ENCODE results near the gene PDIA3. TPM values are rescaled to one million over a fixed set of nuclear protein-coding genes. Genes with fewer than 3 reads are reported as not detected.

The PDIA3 gene
- total and polyA plus RNA-seq, 8 donors = 16.3 to 227 (median 89.1) TPM

GRCh38 chr15:43779016-43779415 is 32.8 kb downstream of the PDIA3 start:
- Histone ChIP-seq H3K36me3 (peaks cover 0 to 6% (median 3%) of the 10 kb centered on the region in 4 donors), H3K27ac (no peak overlapping the region), H3K4me3 (no peak overlapping the region), H3K4me1 (peaks cover 4 to 30% (median 27%) of the 10 kb centered on the region in 4 donors), H3K9me3 (no peaks in the 10 kb centered on the region), H3K27me3 (no peaks in the 10 kb centered on the region)
- DNase-seq = no peak
- TF ChIP-seq POLR2AphosphoS5 (IDR thresholded peaks at IDR 0.05) (no peak), EP300 (IDR thresholded peaks at IDR 0.05) (no peak), POLR2A (IDR thresholded peaks at IDR 0.05) (no peak), CTCF (IDR thresholded peaks at IDR 0.05) (no peak)
- intact Hi-C loops (cut with DNase I; ENCODE audit: low total_unique reads) = no loop called here
- 76 to 96% (median 82%) methylated on average over 1 of the region's 1 CpG for WGBS, 5 donors

- no peaks in the 10 kb centered on the region for H3K9me3 ChIP-seq
- peaks cover 15 to 21% (median 18%) of the 10 kb centered on the region in 4 donors for H3K4me1 ChIP-seq
- H3K27ac ChIP-seq = peak overlapping the region in 1 of 5 donors; percentile 35
- TF ChIP-seq POLR2AphosphoS5 (IDR thresholded peaks at IDR 0.05) (no peak), CTCF (IDR thresholded peaks at IDR 0.05) (no peak), POLR2A (IDR thresholded peaks at IDR 0.05) (no peak), EP300 (IDR thresholded peaks at IDR 0.05) (no peak)
- DNase-seq = no peak
- H3K27me3 ChIP-seq = no peaks in the 10 kb centered on the region
- H3K4me3 ChIP-seq = no peak overlapping the region
- intact Hi-C loops (cut with DNase I; ENCODE audit: low total_unique reads) = no loop called here
- 94 to 100% (median 97%) methylated on average over 3 of the region's 3 CpGs for WGBS, 5 donors
- peaks cover 11 to 15% (median 12%) of the 10 kb centered on the region in 4 donors for H3K36me3 ChIP-seq
These were observed 43.2 kb downstream of the PDIA3 start for GRCh38 chr15:43789409-43789808.

GRCh38 chr15:43791993-43792760 is 45.9 kb downstream of the PDIA3 start, which contains the start of gene SERF2:
Gene SERF2, plus strand, starts transcription at chr15:43792320. Its CDS starts 57 bp downstream, at chr15:43792377.
- Histone ChIP-seq H3K27me3 (no peaks in the 10 kb centered on the region), H3K4me3 (peak within 1 kb of the TSS; percentile 63 to 99 (median 86)), H3K27ac (peak within 1 kb of the TSS; percentile 94 to 99 (median 99)), H3K36me3 (peaks cover 30 to 42% (median 40%) of the 10 kb centered on the region in 4 donors), H3K4me1 (peaks cover 31 to 49% (median 44%) of the 10 kb centered on the region in 4 donors), H3K9me3 (no peaks in the 10 kb centered on the region)
- intact Hi-C loops (cut with DNase I; ENCODE audit: low total_unique reads) = no loop called here
- no peak for TF ChIP-seq CTCF (IDR thresholded peaks at IDR 0.05)
- TF ChIP-seq POLR2AphosphoS5 (IDR thresholded peaks at IDR 0.05) = peak; percentile 99 to 100 (median 100)
- TF ChIP-seq POLR2A (IDR thresholded peaks at IDR 0.05) = peak in 2 of 4 donors; percentile 99
- no peak for TF ChIP-seq EP300 (IDR thresholded peaks at IDR 0.05)
- WGBS, 5 donors = 0 to 1% (median 0%) methylated on average over 35 to 66 of the region's 66 CpGs
- peak; percentile 100 for DNase-seq

- intact Hi-C loops (cut with DNase I; ENCODE audit: low total_unique reads) = no loop called here
- H3K4me3 ChIP-seq = peak overlapping the region; percentile 63 to 99 (median 86)
- H3K27me3 ChIP-seq = no peaks in the 10 kb centered on the region
- no peaks in the 10 kb centered on the region for H3K9me3 ChIP-seq
- DNase-seq = peak in 1 of 2 donors; percentile 74
- peaks cover 30 to 50% (median 47%) of the 10 kb centered on the region in 4 donors for H3K36me3 ChIP-seq
- TF ChIP-seq POLR2AphosphoS5 (IDR thresholded peaks at IDR 0.05) (peak in 2 of 3 donors; percentile 14 to 60), EP300 (IDR thresholded peaks at IDR 0.05) (no peak)
- H3K27ac ChIP-seq = peak overlapping the region; percentile 94 to 99 (median 99)
- H3K4me1 ChIP-seq = peaks cover 31 to 56% (median 52%) of the 10 kb centered on the region in 4 donors
- 1% methylated on average over 33 of the region's 33 CpGs for WGBS, 5 donors
These were observed 46.7 kb downstream of the PDIA3 start for GRCh38 chr15:43792761-43793476.
